ENCODE results near the gene LRFN2. TPM values are rescaled to one million over a fixed set of nuclear protein-coding genes. Genes with fewer than 3 reads are reported as not detected.

LRFN2 gene
- total RNA-seq, 3 donors from 2014 or later: 0.14 to 0.29 (median 0.16) TPM

DNA sequence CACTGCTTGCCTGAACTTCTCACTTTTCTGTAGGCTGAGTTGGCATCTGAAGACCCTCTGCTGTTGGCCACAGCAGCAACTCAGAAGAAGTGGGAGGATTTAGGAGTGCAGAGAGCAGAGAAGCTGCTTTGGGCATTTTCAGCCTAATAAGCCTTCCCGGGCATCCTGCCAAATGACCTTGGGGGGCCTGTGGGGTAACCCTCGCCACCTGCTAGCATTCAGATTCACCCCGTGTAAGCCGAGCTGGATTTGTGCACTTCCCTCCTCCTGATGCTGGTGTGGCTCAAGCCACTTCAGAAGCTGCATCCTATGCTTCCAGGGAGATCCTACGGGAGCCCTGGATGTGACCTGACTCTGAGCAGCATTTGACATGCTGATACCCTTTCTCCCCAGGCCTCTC, 114.8 kb downstream of the LRFN2 start:
- intact Hi-C loops (cut with DNase I, micrococcal nuclease): no loop called here
- no peak for ATAC-seq
- Histone ChIP-seq H3K36me3 (ENCODE audit: low read depth) (no peaks in the 10 kb centered on the region), H3K4me3 (no peak overlapping the region), H3K4me1 (ENCODE audit: low read depth) (no peaks in the 10 kb centered on the region), H3K9me3 (no peaks in the 10 kb centered on the region)
- no peak for DNase-seq
- TF ChIP-seq, protein P1, sequence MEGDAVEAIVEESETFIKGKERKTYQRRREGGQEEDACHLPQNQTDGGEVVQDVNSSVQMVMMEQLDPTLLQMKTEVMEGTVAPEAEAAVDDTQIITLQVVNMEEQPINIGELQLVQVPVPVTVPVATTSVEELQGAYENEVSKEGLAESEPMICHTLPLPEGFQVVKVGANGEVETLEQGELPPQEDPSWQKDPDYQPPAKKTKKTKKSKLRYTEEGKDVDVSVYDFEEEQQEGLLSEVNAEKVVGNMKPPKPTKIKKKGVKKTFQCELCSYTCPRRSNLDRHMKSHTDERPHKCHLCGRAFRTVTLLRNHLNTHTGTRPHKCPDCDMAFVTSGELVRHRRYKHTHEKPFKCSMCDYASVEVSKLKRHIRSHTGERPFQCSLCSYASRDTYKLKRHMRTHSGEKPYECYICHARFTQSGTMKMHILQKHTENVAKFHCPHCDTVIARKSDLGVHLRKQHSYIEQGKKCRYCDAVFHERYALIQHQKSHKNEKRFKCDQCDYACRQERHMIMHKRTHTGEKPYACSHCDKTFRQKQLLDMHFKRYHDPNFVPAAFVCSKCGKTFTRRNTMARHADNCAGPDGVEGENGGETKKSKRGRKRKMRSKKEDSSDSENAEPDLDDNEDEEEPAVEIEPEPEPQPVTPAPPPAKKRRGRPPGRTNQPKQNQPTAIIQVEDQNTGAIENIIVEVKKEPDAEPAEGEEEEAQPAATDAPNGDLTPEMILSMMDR (IDR thresholded peaks at IDR 0.05): no peak

DNA sequence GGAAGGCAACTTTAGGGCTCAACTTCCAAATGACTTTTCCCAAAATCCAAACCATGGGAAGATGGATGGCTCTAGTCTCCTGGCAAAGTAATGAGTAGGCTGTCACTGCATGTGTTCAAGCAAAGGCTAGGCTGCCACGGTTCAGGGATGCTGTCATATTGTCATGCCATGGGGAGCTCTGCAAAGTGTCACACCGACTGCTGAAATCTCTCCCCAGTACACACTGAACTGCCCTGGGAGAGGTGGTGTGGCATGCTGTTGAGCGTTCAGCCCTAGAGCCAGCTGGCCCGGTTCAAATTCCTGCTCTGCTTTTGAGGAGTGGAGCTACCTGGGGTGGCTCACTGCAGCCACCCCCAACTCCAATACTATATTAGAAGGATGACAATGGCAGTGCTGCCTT, 115.9 kb downstream of the LRFN2 start:
- DNase-seq (no peak), ATAC-seq (no peak)
- H3K36me3 ChIP-seq (ENCODE audit: low read depth): no peaks in the 10 kb centered on the region
- TF ChIP-seq, protein P1 (IDR thresholded peaks at IDR 0.05): no peak
- intact Hi-C loops (cut with DNase I, micrococcal nuclease): no loop called here
- no peaks in the 10 kb centered on the region for H3K4me1 ChIP-seq (ENCODE audit: low read depth)
- H3K4me3 ChIP-seq: no peak overlapping the region
- no peaks in the 10 kb centered on the region for H3K9me3 ChIP-seq

DNA sequence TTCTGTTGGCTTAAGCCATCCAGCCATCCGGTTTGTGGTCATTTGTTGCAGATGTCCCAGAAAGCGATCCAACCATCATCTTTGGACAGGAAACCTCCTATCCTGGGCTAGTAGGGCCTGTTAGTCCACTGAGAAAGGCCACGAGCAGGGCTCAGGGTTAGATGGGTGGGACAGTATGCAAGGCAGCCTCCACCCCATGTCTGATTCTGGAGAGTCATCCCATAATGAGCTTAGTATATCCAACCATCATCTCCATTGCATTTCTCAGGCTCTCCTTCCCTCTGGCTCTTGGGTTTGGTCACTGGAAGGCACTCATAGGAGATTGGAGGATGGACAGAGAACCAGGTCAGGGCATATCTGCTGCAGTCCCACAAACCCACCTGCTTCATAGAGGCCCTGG, 117.8 kb downstream of the LRFN2 start:
- Histone ChIP-seq H3K4me1 (ENCODE audit: low read depth) (no peaks in the 10 kb centered on the region), H3K4me3 (no peak overlapping the region), H3K36me3 (ENCODE audit: low read depth) (no peaks in the 10 kb centered on the region), H3K9me3 (no peaks in the 10 kb centered on the region)
- TF ChIP-seq, protein P1 (IDR thresholded peaks at IDR 0.05): no peak
- intact Hi-C loops (cut with DNase I, micrococcal nuclease): no loop called here
- no peak for DNase-seq
- ATAC-seq: no peak

DNA sequence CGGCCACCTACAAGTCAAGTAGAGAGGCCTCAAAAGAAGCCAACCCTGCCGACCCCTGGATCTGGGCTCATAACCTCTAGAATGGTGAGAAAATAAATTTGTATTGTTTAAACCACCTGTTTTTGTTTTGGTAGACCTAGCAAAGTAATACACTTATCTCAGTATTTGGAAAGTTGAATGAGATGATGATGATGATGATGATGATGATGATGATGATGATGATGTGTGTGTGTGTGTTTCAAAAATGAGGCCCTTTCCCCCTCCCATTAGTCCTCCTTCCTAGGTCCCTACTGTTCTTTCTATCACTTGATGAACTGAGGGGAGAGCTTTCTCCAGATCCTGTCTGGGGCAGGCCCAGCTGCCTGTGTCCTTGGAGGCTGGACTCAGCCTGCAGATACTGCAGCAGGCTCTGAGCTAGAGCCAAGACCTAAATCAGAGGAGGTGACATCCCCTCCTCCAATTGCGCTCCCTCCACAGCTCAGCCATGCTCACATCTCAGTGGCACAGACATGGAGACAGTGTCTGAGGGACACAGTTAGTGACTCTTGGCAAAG, 120.1 kb downstream of the LRFN2 start:
- Histone ChIP-seq H3K4me3 (no peak overlapping the region), H3K9me3 (no peaks in the 10 kb centered on the region), H3K36me3 (ENCODE audit: low read depth) (no peaks in the 10 kb centered on the region), H3K4me1 (ENCODE audit: low read depth) (no peaks in the 10 kb centered on the region)
- no peak for ATAC-seq
- DNase-seq: no peak
- TF ChIP-seq, protein P1 (IDR thresholded peaks at IDR 0.05): no peak
- intact Hi-C loops (cut with DNase I, micrococcal nuclease): no loop called here

DNA sequence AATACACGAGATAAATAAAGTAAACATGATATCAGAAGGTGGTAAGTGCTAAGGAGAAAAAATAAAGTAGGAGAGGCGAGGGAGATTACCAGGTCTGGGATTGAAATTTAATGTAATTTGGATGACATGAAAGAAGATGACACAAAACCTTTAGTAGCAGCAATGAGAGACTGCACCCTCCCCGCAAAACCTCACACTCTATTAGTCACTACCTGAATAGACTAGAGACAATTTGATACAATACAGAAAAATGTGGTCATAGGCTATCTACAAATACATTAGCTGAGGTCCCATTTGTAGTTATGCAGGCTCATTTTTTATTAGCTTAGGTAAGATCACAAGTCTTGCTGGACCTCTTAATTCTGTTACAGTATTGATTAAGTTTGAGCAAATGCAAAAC, 125.5 kb downstream of the LRFN2 start:
- intact Hi-C loops (cut with DNase I, micrococcal nuclease): no loop called here
- no peaks in the 10 kb centered on the region for H3K36me3 ChIP-seq (ENCODE audit: low read depth)
- H3K9me3 ChIP-seq: no peaks in the 10 kb centered on the region
- DNase-seq: no peak
- TF ChIP-seq, protein P1 (IDR thresholded peaks at IDR 0.05): no peak
- ATAC-seq: no peak
- no peaks in the 10 kb centered on the region for H3K4me1 ChIP-seq (ENCODE audit: low read depth)
- H3K4me3 ChIP-seq: no peak overlapping the region

DNA sequence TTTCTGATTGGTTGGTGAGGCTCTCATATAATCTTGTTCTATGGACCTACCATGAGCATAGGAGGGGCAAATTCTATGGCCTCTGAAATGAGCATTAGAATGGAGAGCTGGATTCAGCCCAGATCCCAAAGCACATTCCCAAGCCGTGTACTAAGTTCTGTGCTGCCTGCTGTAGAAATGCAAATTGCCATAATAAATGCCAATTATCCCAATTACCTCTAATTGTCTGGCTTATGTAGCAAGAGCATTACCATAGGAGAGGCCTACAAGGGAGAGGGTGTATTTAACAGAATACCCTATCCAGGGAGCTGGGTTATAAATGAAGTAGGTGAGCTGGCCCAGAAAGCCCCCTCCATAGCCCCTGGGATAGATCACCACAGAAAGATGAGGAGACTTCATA, 126.8 kb downstream of the LRFN2 start:
- DNase-seq (no peak), ATAC-seq (no peak)
- TF ChIP-seq, protein P1 (IDR thresholded peaks at IDR 0.05): no peak
- Histone ChIP-seq H3K9me3 (no peaks in the 10 kb centered on the region), H3K36me3 (ENCODE audit: low read depth) (no peaks in the 10 kb centered on the region), H3K4me3 (no peak overlapping the region), H3K4me1 (ENCODE audit: low read depth) (no peaks in the 10 kb centered on the region)
- intact Hi-C loops (cut with DNase I, micrococcal nuclease): no loop called here
